Natural killer cell (primary cell): ENCODE data around the gene OR2F1. TPM values are rescaled to one million over a fixed set of nuclear protein-coding genes. Genes with fewer than 3 reads are reported as not detected.

Experiments
- ATAC-seq, 3 donors: fragments of 150-1000 bp in 2 of 3; fragments of 200-7000 bp in 1 of 3; cut with Tn5 transposase; 1 replicate in 1 of 3; 2 replicates in 2 of 3; pipeline ENCODE4 v1.10.0; 2021; ENCODE audit warnings: mild to moderate bottlenecking in 2 of 3, moderate library complexity in 2 of 3
- DNase-seq, 2 donors: peaks; one replicate each; pipeline versions ENCODE4 v3.0.0 to v3.0.0-alpha.2; 2013 to 2021; ENCODE audit warnings: mixed read lengths in 1 of 2
- H3K27ac ChIP-seq: one replicate; pipeline ENCODE4 v1.5.1; 2013; ENCODE audit warnings: mild to moderate bottlenecking, low read length
- H3K27me3 ChIP-seq: one replicate; pipeline ENCODE4 v1.6.1; 2013; ENCODE audit warnings: low read length; ENCODE audit not compliant: control insufficient read depth, insufficient read depth
- H3K36me3 ChIP-seq: one replicate; pipeline ENCODE4 v1.6.1; 2013; ENCODE audit warnings: low read length; ENCODE audit not compliant: control insufficient read depth, insufficient read depth
- H3K4me1 ChIP-seq: one replicate; pipeline ENCODE4 v1.6.1; 2013; ENCODE audit warnings: low read length; ENCODE audit not compliant: control insufficient read depth, insufficient read depth
- H3K4me3 ChIP-seq: one replicate; pipeline ENCODE4 v1.5.1; 2013; ENCODE audit warnings: low read length
- H3K9me3 ChIP-seq: one replicate; pipeline ENCODE4 v1.6.1; 2013; ENCODE audit warnings: low read length; ENCODE audit not compliant: control insufficient read depth, insufficient read depth
- H3K27ac Mint-ChIP-seq, 2 donors: one replicate each; pipeline ENCODE4 v1.8.0; 2022; ENCODE audit warnings: mild to moderate bottlenecking in 2 of 2, mixed read lengths in 2 of 2, moderate library complexity in 1 of 2
- H3K27me3 Mint-ChIP-seq, 2 donors: one replicate each; pipeline ENCODE4 v1.8.0; 2022; ENCODE audit warnings: low read depth in 2 of 2, mixed read lengths in 2 of 2
- H3K36me3 Mint-ChIP-seq: one replicate; pipeline ENCODE4 v1.8.0; 2022; ENCODE audit warnings: mixed read lengths
- H3K4me1 Mint-ChIP-seq, 2 donors: one replicate each; pipeline ENCODE4 v1.8.0; 2022; ENCODE audit warnings: mixed read lengths in 2 of 2
- H3K4me3 Mint-ChIP-seq: one replicate; pipeline ENCODE4 v1.8.0; 2022; ENCODE audit warnings: mild to moderate bottlenecking, moderate library complexity, mixed read lengths
- H3K9me3 Mint-ChIP-seq, 2 donors: one replicate each; pipeline ENCODE4 v1.8.0; 2022; ENCODE audit warnings: mixed read lengths in 2 of 2
- WGBS: methylation state at CpG from one replicate; pipeline ENCODE4 v1.1.7; 2013; ENCODE audit warnings: missing lambda C conversion rate; ENCODE audit not compliant: insufficient coverage; 5-methylcytosine and 5-hydroxymethylcytosine counted together
- intact Hi-C: fragments of 100-400 bp; cut with micrococcal nuclease; formaldehyde crosslinking; loops from one replicate; pipeline ENCODE4 v1.14.2; 2022
- total RNA-seq, 4 donors: library from RNA; stranded (reverse); fragments of 120-200 nt in 1 of 4; gene quantifications; one replicate each; pipeline versions ENCODE4 v1.2.3 to v1.2.4, GENCODE V29; 2013 to 2022
- TF ChIP-seq, protein P1 (sequence below): fragments of 200-600 bp; IDR thresholded peaks from one replicate; pipeline ENCODE4 v1.8.0; 2022; ENCODE audit warnings: antibody characterized with exemption

Gene OR2F1
- total RNA-seq, 3 donors from 2014 or later (not counting 1 experiment from before 2014, with no cell fraction given), result not detected

DNA sequence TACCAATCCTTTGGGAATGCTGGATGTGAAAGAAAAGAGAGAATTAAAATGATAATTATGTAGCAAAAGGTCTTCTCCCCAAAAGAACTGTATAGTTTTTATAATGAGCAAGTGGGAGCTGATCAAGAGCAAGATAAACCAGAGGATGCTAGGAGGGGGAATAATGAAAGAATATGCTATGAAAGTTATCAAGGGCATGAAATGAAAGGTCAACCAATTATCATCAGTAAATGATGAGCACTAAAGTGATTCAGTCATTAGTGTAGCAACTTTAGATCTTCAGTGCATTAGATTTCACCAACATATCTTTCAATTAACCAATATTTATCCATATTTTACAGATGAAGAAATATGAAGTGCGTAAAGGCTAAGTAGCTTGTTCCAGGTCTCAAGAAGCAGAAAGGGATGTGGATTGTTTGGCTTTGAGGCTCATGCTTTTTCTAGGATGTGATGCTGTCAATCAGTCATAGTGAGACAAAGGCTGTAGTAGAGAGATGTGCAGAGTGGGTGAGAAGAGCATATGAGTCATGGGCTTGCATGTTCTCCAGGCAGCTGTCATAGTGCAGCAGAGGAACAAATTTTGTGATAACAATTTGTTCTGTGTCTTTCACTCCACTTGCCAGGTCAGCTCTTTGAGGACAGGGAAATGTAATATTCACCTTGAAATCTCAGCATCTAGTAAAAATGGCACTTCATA is 25.3 kb upstream of the OR2F1 start:
- ATAC-seq (no peak), DNase-seq (no peak)
- H3K27me3 Mint-ChIP-seq, result peaks cover 8 to 27% of the 10 kb centered on the region in 2 donors
- H3K27ac ChIP-seq, result no peak overlapping the region
- H3K27me3 ChIP-seq, result peaks cover 2% of the 10 kb centered on the region
- H3K27ac Mint-ChIP-seq, result no peak overlapping the region
- H3K9me3 ChIP-seq, result peaks cover 4% of the 10 kb centered on the region
- no peaks in the 10 kb centered on the region for H3K4me1 ChIP-seq
- WGBS, result 92% methylated on average over 1 of the region's 1 CpG
- TF ChIP-seq, protein P1, sequence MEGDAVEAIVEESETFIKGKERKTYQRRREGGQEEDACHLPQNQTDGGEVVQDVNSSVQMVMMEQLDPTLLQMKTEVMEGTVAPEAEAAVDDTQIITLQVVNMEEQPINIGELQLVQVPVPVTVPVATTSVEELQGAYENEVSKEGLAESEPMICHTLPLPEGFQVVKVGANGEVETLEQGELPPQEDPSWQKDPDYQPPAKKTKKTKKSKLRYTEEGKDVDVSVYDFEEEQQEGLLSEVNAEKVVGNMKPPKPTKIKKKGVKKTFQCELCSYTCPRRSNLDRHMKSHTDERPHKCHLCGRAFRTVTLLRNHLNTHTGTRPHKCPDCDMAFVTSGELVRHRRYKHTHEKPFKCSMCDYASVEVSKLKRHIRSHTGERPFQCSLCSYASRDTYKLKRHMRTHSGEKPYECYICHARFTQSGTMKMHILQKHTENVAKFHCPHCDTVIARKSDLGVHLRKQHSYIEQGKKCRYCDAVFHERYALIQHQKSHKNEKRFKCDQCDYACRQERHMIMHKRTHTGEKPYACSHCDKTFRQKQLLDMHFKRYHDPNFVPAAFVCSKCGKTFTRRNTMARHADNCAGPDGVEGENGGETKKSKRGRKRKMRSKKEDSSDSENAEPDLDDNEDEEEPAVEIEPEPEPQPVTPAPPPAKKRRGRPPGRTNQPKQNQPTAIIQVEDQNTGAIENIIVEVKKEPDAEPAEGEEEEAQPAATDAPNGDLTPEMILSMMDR, result no peak
- H3K9me3 Mint-ChIP-seq, result peaks cover 0 to 3% of the 10 kb centered on the region in 2 donors
- H3K4me3 ChIP-seq, result no peak overlapping the region
- no peaks in the 10 kb centered on the region for H3K36me3 Mint-ChIP-seq
- no peaks in the 10 kb centered on the region for H3K36me3 ChIP-seq
- no peaks in the 10 kb centered on the region for H3K4me1 Mint-ChIP-seq
- H3K4me3 Mint-ChIP-seq, result no peak overlapping the region
- intact Hi-C loops, result no loop called here

DNA sequence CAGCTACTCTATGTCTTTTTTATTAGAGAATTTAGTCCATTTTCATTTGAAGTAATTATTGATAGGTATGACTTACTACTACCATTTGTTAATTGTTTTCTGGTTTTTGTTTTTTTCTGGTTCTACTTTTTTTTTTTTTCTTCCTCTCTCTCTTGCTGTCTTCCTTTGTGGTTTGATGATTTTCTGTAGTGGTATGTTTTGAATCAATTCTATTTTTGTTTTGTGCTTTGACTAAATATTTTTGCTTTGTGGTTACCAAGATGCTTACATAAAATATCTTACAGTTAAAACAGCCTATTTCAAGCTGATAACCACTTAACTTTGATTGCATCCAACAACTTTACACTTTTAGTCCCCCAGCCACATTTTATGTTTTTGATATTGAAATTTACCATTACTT is 22.9 kb upstream of the OR2F1 start:
- H3K4me1 ChIP-seq, result no peaks in the 10 kb centered on the region
- Mint-ChIP-seq H3K27me3 (peaks cover 8 to 27% of the 10 kb centered on the region in 2 donors), H3K36me3 (no peaks in the 10 kb centered on the region), H3K4me1 (no peaks in the 10 kb centered on the region), H3K9me3 (peaks cover 0 to 3% of the 10 kb centered on the region in 2 donors), H3K4me3 (no peak overlapping the region), H3K27ac (no peak overlapping the region)
- H3K27me3 ChIP-seq, result peaks cover 2% of the 10 kb centered on the region
- no peak for ATAC-seq
- no peak overlapping the region for H3K27ac ChIP-seq
- no peak for DNase-seq
- intact Hi-C loops, result no loop called here
- peaks cover 4% of the 10 kb centered on the region for H3K9me3 ChIP-seq
- H3K36me3 ChIP-seq, result no peaks in the 10 kb centered on the region
- TF ChIP-seq, protein P1, result no peak
- no peak overlapping the region for H3K4me3 ChIP-seq

DNA sequence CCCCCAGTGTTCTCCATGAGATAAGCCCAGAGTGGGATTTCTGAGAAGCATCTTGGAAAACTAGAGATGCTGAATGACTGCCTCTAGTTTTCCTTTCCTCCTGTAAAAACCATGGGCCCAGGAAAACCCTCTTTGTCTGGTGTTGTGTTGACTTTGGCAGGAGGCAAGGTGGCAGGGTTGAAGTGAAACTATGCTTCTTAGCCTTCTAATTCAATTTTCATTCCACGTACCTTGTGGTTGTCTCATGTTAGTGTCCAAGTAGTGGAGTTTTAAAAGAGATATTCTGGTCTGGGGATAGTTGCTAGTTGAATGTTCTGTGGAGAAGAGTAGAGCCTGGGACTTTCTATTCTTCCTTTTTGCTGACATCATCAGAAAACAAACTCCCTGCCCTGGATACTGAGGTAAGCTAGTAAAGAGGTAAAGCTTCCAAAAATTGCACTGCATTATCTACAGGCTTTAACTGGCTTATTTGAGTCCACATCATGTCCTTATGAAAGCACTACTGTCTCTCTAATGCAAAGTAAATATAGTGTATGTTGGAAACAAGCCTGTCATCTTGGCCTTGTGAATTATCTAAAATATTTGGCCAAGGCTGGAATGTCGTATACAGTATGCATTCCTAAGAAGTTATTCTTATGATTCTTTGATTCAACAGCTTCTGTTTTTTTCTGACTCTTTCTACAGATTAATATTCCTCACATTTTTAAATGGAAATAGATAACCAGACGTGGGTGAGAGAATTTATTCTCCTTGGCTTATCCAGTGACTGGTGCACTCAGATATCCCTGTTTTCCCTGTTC is 19.9 kb upstream of the OR2F1 start, which contains the start of gene OR2F2:
TSS of gene OR2F2 (plus strand) at position 708 of the 800 bp plus-strand sequence. CDS start at position 708, 0 bp downstream.
- H3K4me1 ChIP-seq, result no peaks in the 10 kb centered on the region
- peaks cover 2% of the 10 kb centered on the region for H3K27me3 ChIP-seq
- H3K27ac ChIP-seq, result no peak within 1 kb of the TSS
- H3K9me3 ChIP-seq, result peaks cover 4% of the 10 kb centered on the region
- no peak for ATAC-seq
- H3K4me3 ChIP-seq, result no peak within 1 kb of the TSS
- H3K9me3 Mint-ChIP-seq, result peaks cover 0 to 3% of the 10 kb centered on the region in 2 donors
- DNase-seq, result no peak
- no peaks in the 10 kb centered on the region for H3K36me3 ChIP-seq
- no peak within 1 kb of the TSS for H3K27ac Mint-ChIP-seq
- TF ChIP-seq, protein P1, result no peak
- intact Hi-C loops, result no loop called here
- H3K4me3 Mint-ChIP-seq, result no peak within 1 kb of the TSS
- 93% methylated on average over 1 of the region's 3 CpGs for WGBS
- no peaks in the 10 kb centered on the region for H3K36me3 Mint-ChIP-seq
- peaks cover 6 to 19% of the 10 kb centered on the region in 2 donors for H3K27me3 Mint-ChIP-seq
- H3K4me1 Mint-ChIP-seq, result no peaks in the 10 kb centered on the region
